Medulla oblongata (tissue), 1 donor: ENCODE measurements around the gene RRP7A.
"Not testable (repeated sequence)": the region's sequence is repeated elsewhere in the genome, so short reads cannot be mapped to it uniquely, and the experiment has no call there.

ENCODE experiments used
- DNase-seq: peaks from one replicate; pipeline ENCODE4 v3.0.0-alpha.2; 2015; ENCODE audit errors: extremely low spot score

The RRP7A gene

GRCh38 chr22:42495533-42496141, 24.0 kb downstream of the RRP7A start:
- not testable (repeated sequence) for DNase-seq

GRCh38 chr22:42493393-42493792, 26.2 kb downstream of the RRP7A start:
- no peak for DNase-seq

DNA sequence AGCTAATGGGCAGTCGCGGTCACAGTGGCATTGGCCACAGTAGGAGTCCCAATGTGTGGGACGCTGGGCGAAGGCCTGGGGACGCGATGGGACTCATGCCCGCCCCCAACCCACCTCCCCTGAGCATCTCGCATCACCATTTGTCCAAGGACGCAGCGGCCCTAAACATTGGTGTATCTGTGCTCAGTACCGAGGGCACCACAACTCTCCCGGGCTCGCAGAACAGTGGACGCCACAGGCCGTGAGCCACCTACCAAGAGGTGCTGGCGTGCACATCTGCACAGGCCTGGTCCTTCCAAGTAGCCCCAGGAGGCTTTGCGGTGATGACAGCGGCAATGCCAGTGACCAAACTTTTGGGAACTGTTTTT, 27.3 kb downstream of the RRP7A start:
- DNase-seq = no peak

DNA sequence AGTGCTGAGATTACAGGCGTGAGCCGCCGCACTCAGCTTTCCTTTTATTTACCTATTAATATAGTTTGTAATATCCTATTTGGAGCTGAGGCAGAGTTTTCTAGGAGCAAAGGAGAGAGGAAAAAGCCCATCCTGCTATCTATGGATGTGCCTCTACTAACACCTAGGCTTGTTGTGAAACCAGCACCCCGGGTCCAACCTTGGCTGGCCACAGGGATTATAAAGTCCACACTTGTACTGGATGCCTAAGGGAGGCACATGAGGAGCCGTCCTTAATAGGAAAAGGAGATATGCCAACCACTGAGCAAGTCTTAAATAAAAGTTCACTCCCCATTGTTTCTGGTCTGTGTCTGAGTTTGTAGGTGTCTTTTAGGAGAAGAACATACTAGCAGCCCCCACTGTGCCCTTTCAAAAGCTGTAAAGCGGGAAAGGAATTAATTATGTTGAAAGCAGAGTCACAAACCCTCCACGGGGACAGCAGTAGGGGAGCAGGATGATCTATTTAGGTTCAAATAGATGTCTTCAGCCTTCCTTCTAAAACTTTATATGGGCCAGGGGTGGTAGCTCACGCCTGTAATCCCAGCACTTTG, 29.3 kb downstream of the RRP7A start:
- DNase-seq = no peak

GRCh38 chr22:42489000-42489399, 30.6 kb downstream of the RRP7A start:
- DNase-seq = no peak

- no peak for DNase-seq
Observed at GRCh38 chr22:42484506-42484905, 35.1 kb downstream of the RRP7A start.

GRCh38 chr22:42483610-42484223, 35.9 kb downstream of the RRP7A start:
- DNase-seq = not testable (repeated sequence)

DNA sequence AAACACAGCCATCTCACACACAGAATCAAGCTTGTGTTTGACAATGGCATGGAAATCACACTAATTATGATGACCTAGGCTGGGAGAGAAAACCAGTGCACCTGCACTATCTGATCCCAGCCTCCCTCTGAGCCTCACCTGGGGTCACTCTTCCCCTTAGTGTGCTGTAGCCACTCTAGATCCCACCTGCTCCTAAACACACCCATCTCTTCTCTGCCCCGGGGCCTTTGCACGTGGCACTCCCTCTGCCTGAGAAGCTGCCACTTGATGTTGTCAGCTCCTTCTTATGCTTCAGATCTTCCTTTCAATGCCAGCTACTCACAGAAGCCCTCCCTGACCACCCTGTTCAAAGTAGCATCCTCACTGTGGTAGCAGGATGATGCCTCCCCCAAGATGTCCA, 44.5 kb downstream of the RRP7A start:
- DNase-seq = no peak

GRCh38 chr22:42473484-42474193, 46.0 kb downstream of the RRP7A start:
- peak; percentile 65 for DNase-seq

GRCh38 chr22:42472671-42473070, 46.9 kb downstream of the RRP7A start:
- DNase-seq = no peak

DNA sequence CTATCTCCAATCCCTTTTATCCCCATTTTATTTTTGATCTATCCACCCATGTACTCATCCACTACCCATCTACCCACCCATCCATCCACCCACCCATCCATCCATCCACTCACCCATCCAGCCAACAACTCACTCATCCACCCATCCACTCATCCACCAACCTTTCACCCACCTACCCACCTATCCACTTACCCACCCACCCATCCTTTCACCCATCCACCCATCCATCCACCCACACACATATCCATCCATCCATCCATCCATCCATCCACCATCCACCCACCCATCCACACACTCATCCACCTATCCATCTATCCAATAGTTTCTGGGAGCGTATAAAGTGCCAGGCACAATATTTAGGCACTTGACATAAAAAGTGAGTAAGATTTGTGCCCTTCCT, 48.2 kb downstream of the RRP7A start:
- no peak for DNase-seq

GRCh38 chr22:42470366-42471082, 49.1 kb downstream of the RRP7A start:
- DNase-seq = no peak

DNA sequence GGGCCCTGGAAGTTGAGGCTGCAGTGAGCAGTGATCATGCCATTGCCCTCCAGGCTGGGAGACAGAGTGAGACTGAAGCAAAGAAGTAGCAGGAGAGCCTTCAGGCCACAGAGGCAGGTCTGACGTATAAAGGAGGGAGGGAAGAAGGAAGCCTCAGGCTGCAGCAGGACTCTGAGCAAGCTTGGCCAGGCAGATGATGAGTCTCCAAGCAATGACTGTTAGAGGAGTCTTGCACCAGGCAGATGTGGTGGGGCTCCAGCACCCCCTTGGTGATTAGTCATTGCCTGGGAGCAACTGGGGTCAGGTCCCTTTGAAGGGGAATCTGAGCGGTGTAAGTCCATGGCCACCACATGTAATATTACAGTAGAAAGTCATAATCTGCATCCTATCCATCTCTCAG, 50.8 kb downstream of the RRP7A start:
- DNase-seq = no peak

DNA sequence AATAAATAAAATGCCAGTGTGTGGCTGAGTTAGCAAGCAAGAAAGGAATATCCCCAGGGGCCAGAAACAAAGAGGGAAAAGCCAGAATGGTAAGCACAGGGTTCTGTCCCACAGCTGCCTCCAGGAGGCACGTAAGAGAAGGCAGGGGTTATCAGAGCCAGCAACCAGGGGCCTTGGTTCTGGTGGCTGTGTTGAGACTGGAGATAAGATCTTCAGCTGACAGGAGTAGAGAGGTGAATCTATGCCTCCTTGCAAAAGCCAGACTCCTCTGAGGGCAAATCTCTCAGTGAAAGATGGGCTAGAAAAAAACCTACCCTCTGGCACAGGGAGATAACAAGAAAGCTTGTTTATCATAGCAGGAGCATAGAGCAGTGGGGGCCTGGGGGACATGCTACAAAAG, 57.6 kb downstream of the RRP7A start:
- no peak for DNase-seq

GRCh38 chr22:42461511-42461910, 58.1 kb downstream of the RRP7A start:
- no peak for DNase-seq
